Upper lobe of left lung (tissue), 6 donors: ENCODE results near the gene B4GALNT4. TPM values are rescaled to one million over a fixed set of nuclear protein-coding genes. Genes with fewer than 3 reads are reported as not detected.
"Not testable (repeated sequence)": the region's sequence is repeated elsewhere in the genome, so short reads cannot be mapped to it uniquely, and the experiment has no call there.

Experiments used
- ATAC-seq, 2 donors: fragments of 200-7000 bp; cut with Tn5 transposase; one replicate each; pipeline ENCODE4 v1.9.1; 2022; ENCODE audit warnings: mild to moderate bottlenecking in 2 of 2, moderate library complexity in 2 of 2; ENCODE audit not compliant: low FRiP score in 2 of 2
- DNase-seq, 2 donors: peaks; one replicate each; pipeline ENCODE4 v3.0.0-alpha.2; 2019 to 2020
- H3K27ac ChIP-seq, 4 donors: fragments of 200-600 bp; sonication (generic); one replicate each; pipeline ENCODE4 v1.5.1; 2016 to 2019
- H3K27me3 ChIP-seq, 4 donors: fragments of 200-600 bp; sonication (generic); one replicate each; pipeline ENCODE4 v1.5.1; 2017 to 2019
- H3K36me3 ChIP-seq, 4 donors: fragments of 200-600 bp; sonication (generic); one replicate each; pipeline ENCODE4 v1.5.1; 2016 to 2019
- H3K4me1 ChIP-seq, 4 donors: fragments of 200-600 bp; sonication (generic); one replicate each; pipeline ENCODE4 v1.5.1; 2018 to 2019
- H3K4me3 ChIP-seq, 4 donors: fragments of 200-600 bp; sonication (generic); one replicate each; pipeline ENCODE4 v1.5.1; 2017 to 2019; ENCODE audit warnings: mild to moderate bottlenecking in 2 of 4, moderate library complexity in 1 of 4
- H3K9me3 ChIP-seq, 4 donors: fragments of 200-600 bp; sonication (generic); one replicate each; pipeline ENCODE4 v1.5.1; 2018 to 2019
- EP300 ChIP-seq, 4 donors: sonication (generic); formaldehyde crosslinking; IDR thresholded peaks; one replicate each; pipeline ENCODE4 v1.5.1; 2017; ENCODE audit warnings: antibody characterized with exemption in 4 of 4, control low read depth in 2 of 4
- POLR2A ChIP-seq, 4 donors: fragments of 450-650 bp; IDR thresholded peaks; one replicate each; pipeline ENCODE4 v1.5.1; 2016 to 2017; ENCODE audit warnings: antibody characterized with exemption in 4 of 4, mild to moderate bottlenecking in 2 of 4
- POLR2AphosphoS5 ChIP-seq, 2 donors: sonication (generic); formaldehyde crosslinking; IDR thresholded peaks; one replicate each; pipeline ENCODE4 v1.5.1; 2017; ENCODE audit warnings: antibody characterized with exemption in 2 of 2
- WGBS, 2 donors: methylation state at CpG; one replicate each; pipeline ENCODE4 v1.1.5; 2017 to 2018; 5-methylcytosine and 5-hydroxymethylcytosine counted together
- total RNA-seq, 6 donors: library from RNA; depleted of rRNA in 4 of 6; stranded (reverse); fragments of >200 nt in 4 of 6; gene quantifications; one replicate each; pipeline versions ENCODE4 v1.1.0 to v1.2.1, GENCODE V29; 2016 to 2021
- TF ChIP-seq, protein P1 (sequence below), 6 experiments: fragments of 450-650 bp in 4 of 6; fragments of 200-600 bp in 2 of 6; sonication (generic) in 2 of 6; IDR thresholded peaks; one replicate each; pipeline ENCODE4 v1.5.1; 2016 to 2019; ENCODE audit warnings: antibody characterized with exemption in 6 of 6
- donor health status: DM: no; HTN: no; CAD: no; lungs with moderate emphysema.
- donor health status: DM: no; HTN: yes; CAD: no; lungs with severe emphysema.

The B4GALNT4 gene, protein sequence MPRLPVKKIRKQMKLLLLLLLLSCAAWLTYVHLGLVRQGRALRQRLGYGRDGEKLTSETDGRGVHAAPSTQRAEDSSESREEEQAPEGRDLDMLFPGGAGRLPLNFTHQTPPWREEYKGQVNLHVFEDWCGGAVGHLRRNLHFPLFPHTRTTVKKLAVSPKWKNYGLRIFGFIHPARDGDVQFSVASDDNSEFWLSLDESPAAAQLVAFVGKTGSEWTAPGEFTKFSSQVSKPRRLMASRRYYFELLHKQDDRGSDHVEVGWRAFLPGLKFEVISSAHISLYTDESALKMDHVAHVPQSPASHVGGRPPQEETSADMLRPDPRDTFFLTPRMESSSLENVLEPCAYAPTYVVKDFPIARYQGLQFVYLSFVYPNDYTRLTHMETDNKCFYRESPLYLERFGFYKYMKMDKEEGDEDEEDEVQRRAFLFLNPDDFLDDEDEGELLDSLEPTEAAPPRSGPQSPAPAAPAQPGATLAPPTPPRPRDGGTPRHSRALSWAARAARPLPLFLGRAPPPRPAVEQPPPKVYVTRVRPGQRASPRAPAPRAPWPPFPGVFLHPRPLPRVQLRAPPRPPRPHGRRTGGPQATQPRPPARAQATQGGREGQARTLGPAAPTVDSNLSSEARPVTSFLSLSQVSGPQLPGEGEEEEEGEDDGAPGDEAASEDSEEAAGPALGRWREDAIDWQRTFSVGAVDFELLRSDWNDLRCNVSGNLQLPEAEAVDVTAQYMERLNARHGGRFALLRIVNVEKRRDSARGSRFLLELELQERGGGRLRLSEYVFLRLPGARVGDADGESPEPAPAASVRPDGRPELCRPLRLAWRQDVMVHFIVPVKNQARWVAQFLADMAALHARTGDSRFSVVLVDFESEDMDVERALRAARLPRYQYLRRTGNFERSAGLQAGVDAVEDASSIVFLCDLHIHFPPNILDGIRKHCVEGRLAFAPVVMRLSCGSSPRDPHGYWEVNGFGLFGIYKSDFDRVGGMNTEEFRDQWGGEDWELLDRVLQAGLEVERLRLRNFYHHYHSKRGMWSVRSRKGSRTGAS
- 1 to 10 TPM in 1 of 6 donors, under 1 TPM in 4, not detected in 1; 0.23 to 2.1 (median 0.54) TPM for total RNA-seq

DNA sequence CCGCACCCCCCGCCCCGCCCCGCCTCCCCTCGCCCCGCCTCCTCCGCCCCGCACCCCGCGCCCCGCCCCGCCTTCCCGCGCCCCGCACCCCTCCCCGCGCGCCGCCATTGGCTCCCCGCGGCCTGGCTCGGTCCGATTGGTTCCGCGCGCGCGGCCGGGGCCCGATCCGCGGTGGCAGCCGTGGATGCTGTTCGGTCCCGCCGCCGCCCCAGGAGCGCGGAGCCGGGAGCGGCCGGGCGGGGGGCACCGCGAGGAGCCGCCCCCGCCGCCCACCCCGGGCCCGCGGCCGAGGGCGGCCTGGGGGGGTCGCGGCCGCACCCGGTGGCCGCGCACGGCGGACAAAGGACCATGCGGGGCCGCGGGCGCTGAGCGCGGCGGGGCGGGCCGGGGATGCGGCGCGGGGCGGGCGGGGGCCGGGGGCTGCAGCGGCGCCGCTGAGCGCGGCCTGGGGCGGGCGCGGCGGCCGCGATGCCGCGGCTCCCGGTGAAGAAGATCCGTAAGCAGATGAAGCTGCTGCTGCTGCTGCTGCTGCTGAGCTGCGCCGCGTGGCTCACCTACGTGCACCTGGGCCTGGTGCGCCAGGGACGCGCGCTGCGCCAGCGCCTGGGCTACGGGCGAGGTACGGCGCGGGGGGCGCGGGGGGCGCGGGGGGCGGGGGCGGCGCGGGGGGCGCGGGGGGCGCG is at the start of gene B4GALNT4:
Gene B4GALNT4 (plus strand): TSS at position 164 of the 683 bp plus-strand sequence. CDS start 305 bp downstream, at position 469.
- no peak for TF ChIP-seq EP300 (IDR thresholded peaks at IDR 0.05)
- no peak for TF ChIP-seq POLR2A (IDR thresholded peaks at IDR 0.05)
- TF ChIP-seq, protein P1, sequence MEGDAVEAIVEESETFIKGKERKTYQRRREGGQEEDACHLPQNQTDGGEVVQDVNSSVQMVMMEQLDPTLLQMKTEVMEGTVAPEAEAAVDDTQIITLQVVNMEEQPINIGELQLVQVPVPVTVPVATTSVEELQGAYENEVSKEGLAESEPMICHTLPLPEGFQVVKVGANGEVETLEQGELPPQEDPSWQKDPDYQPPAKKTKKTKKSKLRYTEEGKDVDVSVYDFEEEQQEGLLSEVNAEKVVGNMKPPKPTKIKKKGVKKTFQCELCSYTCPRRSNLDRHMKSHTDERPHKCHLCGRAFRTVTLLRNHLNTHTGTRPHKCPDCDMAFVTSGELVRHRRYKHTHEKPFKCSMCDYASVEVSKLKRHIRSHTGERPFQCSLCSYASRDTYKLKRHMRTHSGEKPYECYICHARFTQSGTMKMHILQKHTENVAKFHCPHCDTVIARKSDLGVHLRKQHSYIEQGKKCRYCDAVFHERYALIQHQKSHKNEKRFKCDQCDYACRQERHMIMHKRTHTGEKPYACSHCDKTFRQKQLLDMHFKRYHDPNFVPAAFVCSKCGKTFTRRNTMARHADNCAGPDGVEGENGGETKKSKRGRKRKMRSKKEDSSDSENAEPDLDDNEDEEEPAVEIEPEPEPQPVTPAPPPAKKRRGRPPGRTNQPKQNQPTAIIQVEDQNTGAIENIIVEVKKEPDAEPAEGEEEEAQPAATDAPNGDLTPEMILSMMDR (IDR thresholded peaks at IDR 0.05): no peak
- TF ChIP-seq POLR2AphosphoS5 (IDR thresholded peaks at IDR 0.05): no peak
- peaks cover 0 to 30% (median 13%) of the 10 kb centered on the region in 4 donors for H3K27me3 ChIP-seq
- H3K36me3 ChIP-seq: no peaks in the 10 kb centered on the region
- 2% methylated on average over 13 of the region's 118 CpGs; no CpG with 5 or more reads in 1 of the 2 donors for WGBS, 2 donors
- peak in 1 of 2 donors; percentile 21 for ATAC-seq
- no peaks in the 10 kb centered on the region for H3K9me3 ChIP-seq
- peak within 1 kb of the TSS in 3 of 4 donors; percentile 25 to 37 (median 32) for H3K4me3 ChIP-seq
- peaks cover 8 to 13% (median 9%) of the 10 kb centered on the region in 4 donors for H3K4me1 ChIP-seq
- no peak within 1 kb of the TSS for H3K27ac ChIP-seq
- peak in 1 of 2 donors; percentile 87 for DNase-seq

DNA sequence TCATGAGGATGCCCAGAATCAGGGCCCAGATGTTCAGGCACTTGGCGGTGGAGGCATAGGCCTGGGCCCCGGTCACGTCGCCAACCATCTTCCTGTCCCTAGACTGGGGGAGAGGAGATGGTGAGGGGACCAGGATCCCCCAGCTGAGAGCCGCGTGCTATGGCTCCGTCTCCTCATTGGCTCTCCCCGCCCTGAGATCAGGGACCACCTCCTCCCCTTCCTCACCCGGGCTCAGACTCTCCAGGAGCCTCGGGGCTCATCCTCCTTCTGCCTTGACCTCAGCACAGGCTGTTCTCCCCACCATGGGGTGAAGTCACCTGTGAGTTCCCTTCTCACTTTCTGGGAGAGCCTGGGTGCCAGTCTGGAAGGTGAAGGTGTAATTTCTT is 49.4 kb upstream of the B4GALNT4 start:
- DNase-seq: peak in 1 of 2 donors; percentile 27
- WGBS, 2 donors: 10 to 39% methylated on average over 4 to 9 of the region's 10 CpGs
- Histone ChIP-seq H3K4me1 (peaks cover 25 to 36% (median 34%) of the 10 kb centered on the region in 4 donors), H3K4me3 (peak overlapping the region; percentile 59 to 79 (median 70)), H3K27ac (peak overlapping the region; percentile 91 to 99 (median 97))
- peak; percentile 11 to 37 for ATAC-seq
- not testable (repeated sequence) for H3K27me3 ChIP-seq, H3K9me3 ChIP-seq, H3K36me3 ChIP-seq

DNA sequence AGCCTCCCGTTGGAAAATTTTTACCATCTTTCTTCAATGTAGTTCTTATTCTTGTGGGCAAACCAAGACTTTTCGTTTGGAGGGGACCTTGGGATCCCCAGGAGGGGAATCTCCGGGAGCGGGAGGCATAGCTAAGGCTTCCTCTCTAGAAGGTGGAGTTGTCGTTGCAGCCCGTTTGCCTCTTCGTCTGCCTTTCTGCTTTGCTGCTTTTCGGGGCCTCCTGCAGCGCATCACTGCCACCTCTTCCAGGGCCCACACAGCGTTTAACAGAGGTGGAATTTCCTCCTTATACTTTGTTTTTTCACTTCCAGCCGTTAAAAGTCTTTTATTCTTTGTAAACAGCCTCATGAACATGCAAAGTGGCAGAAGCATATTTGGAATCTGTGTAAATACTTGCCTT is 45.1 kb upstream of the B4GALNT4 start:
- H3K27ac ChIP-seq: peak overlapping the region in 2 of 4 donors; percentile 85 to 90
- TF ChIP-seq POLR2AphosphoS5 (IDR thresholded peaks at IDR 0.05): no peak
- TF ChIP-seq EP300 (IDR thresholded peaks at IDR 0.05): no peak
- TF ChIP-seq POLR2A (IDR thresholded peaks at IDR 0.05): no peak
- TF ChIP-seq, protein P1 (IDR thresholded peaks at IDR 0.05): no peak
- H3K36me3 ChIP-seq: peaks cover 0 to 4% (median 0%) of the 10 kb centered on the region in 4 donors
- WGBS, 2 donors: 55 to 78% methylated on average over 11 of the region's 11 CpGs
- H3K9me3 ChIP-seq: no peaks in the 10 kb centered on the region
- ATAC-seq: no peak
- no peak overlapping the region for H3K4me3 ChIP-seq
- DNase-seq: no peak
- peaks cover 30 to 45% (median 37%) of the 10 kb centered on the region in 4 donors for H3K4me1 ChIP-seq
- no peaks in the 10 kb centered on the region for H3K27me3 ChIP-seq

DNA sequence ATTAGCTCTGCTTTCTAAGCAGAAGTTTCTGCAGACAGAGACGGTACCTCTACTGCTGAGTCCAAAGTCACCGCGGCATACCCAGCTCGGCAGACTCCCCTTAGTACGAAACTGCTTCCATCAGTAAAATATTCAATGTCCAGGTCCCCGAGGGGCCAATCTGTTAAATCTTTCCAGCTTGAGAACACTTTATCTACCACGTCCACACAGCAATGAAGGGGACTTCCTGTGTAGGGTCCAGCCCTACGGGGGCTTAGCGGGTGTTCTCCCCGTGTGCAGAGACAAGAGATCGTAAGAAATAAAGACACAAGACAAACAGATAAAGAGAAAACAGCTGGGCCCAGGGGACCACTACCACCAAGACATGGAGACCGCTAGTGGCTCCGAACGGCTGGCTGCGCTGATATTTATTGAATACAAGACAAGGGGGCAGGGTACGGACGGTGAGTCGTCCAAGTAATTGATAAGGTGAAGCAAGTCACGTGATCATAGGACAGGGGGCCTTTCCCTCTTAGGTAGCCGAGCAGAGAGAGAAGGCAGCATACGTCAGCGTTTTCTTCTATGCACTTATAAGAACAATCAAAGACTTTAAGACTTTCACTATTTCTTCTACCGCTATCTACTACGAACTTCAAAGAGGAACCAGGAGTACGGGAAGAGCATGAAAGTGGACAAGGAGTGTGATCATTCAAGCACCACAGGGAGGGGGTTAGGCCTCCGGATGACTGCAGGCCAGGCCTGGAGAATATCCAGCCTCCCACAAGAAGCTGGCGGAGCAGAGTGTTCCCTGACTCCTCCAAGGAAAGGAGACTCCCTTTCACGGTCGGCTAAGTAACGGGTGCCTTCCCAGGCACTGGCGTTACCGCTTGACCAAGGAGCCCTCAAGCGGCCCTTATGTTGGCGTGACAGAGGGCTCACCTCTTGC is 44.4 kb upstream of the B4GALNT4 start:
- Histone ChIP-seq H3K4me1 (peaks cover 30 to 45% (median 35%) of the 10 kb centered on the region in 4 donors), H3K27ac (peak overlapping the region; percentile 1 to 95 (median 91))
- WGBS, 2 donors: 52 to 60% methylated on average over 26 to 28 of the region's 34 CpGs
- DNase-seq, H3K4me3 ChIP-seq, ATAC-seq, H3K36me3 ChIP-seq, H3K9me3 ChIP-seq, H3K27me3 ChIP-seq: not testable (repeated sequence)
